HG02938 (cell line): ENCODE measurements around the gene VSIG8.
"Not testable (repeated sequence)": the region's sequence is repeated elsewhere in the genome, so short reads cannot be mapped to it uniquely, and the experiment has no call there.

Experiments
- ATAC-seq: cut with Tn5 transposase; IDR thresholded peaks from one replicate; pipeline ENCODE4 v1.9.1; 2021; ENCODE audit warnings: mild to moderate bottlenecking, moderate library complexity; ENCODE audit not compliant: unreplicated experiment

The VSIG8 gene

GRCh38 chr1:159862557-159862956 is at the start of gene VSIG8:
TSS of gene VSIG8 (minus strand) at chr1:159862657. CDS start at chr1:159862521, 136 bp downstream.
- no peak for ATAC-seq

- ATAC-seq = no peak
These were observed 49.0 kb upstream of the VSIG8 start for GRCh38 chr1:159911326-159912070.

GRCh38 chr1:159908031-159908940 is 45.8 kb upstream of the VSIG8 start:
- no peak for ATAC-seq

GRCh38 chr1:159906960-159907359 is 44.5 kb upstream of the VSIG8 start:
- ATAC-seq = no peak

- ATAC-seq = not testable (repeated sequence)
These were observed 41.6 kb upstream of the VSIG8 start for GRCh38 chr1:159904036-159904435.

GRCh38 chr1:159902541-159902940 is 40.1 kb upstream of the VSIG8 start:
- ATAC-seq = no peak

GRCh38 chr1:159900755-159901360 is 38.4 kb upstream of the VSIG8 start:
- no peak for ATAC-seq

GRCh38 chr1:159900086-159900680 is 37.7 kb upstream of the VSIG8 start, which contains the start of gene CFAP45:
TSS of gene CFAP45 (minus strand) at chr1:159900165. CDS start at chr1:159900098, 67 bp downstream.
- no peak for ATAC-seq

GRCh38 chr1:159899634-159900033 is 37.2 kb upstream of the VSIG8 start:
- ATAC-seq = not testable (repeated sequence)

- no peak for ATAC-seq
These were observed 36.1 kb upstream of the VSIG8 start for GRCh38 chr1:159898527-159898926.

- ATAC-seq = no peak
These were observed 35.5 kb upstream of the VSIG8 start for GRCh38 chr1:159897962-159898361.

- no peak for ATAC-seq
These were observed 34.1 kb upstream of the VSIG8 start for GRCh38 chr1:159896546-159896930.

- no peak for ATAC-seq
These were observed 33.5 kb upstream of the VSIG8 start for GRCh38 chr1:159895836-159896545.

GRCh38 chr1:159895286-159895685 is 32.8 kb upstream of the VSIG8 start:
- ATAC-seq = no peak

GRCh38 chr1:159892944-159893343 is 30.5 kb upstream of the VSIG8 start:
- no peak for ATAC-seq

- peak; percentile 50 for ATAC-seq
These were observed 29.1 kb upstream of the VSIG8 start for GRCh38 chr1:159891275-159892157.

- no peak for ATAC-seq
These were observed 27.9 kb upstream of the VSIG8 start for GRCh38 chr1:159890390-159890789.

- ATAC-seq = peak; percentile 90
These were observed 27.4 kb upstream of the VSIG8 start for GRCh38 chr1:159889821-159890252.

- ATAC-seq = no peak
These were observed 26.7 kb upstream of the VSIG8 start for GRCh38 chr1:159889202-159889601.
